GM21390 (cell line): ENCODE results near the gene RPS6KB2.
"Not testable (repeated sequence)": the region's sequence is repeated elsewhere in the genome, so short reads cannot be mapped to it uniquely, and the experiment has no call there.

Experiments used
- ATAC-seq: cut with Tn5 transposase; IDR thresholded peaks from one replicate; pipeline ENCODE4 v1.9.1; 2021; ENCODE audit not compliant: unreplicated experiment

The RPS6KB2 gene

DNA sequence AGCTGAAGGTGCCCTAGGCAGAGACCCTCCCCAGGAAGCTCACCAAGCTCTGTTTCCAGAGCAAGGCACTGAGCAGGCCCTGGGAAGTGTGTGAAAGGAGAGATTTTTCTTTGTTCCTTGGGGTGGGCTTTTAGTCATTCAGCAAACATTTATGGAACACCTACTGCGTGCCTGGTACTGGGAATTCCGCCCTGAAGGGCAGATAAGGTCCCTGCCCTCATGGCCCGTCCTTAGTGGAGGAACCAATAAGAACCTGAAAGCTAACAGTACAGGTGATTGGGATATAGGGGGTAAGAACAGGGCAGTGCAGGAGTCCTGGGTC lies 36.9 kb downstream of the RPS6KB2 start:
- ATAC-seq, result no peak

DNA sequence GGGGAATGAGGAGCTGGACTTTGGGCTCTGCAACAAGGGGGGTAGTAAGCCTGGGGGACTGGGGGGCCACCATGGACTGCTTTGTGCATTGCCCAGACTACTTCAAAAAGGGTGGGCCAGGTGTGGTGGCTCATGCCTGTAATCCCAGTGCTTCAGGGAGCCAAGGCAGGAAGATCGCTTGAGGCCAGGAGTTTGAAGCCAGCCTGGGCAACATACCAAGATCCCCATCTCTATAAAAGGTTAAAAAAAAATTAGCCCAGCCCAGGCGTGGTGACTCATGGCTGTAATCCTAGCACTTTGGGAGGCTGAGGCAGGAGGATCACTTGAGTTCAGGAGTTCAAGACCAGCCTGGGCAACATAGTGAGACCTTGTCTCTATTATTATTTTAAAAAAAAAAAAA lies 37.2 kb downstream of the RPS6KB2 start:
- ATAC-seq, result not testable (repeated sequence)

- ATAC-seq, result no peak
Observed at GRCh38 chr11:67466367-67466766, 38.1 kb downstream of the RPS6KB2 start.

DNA sequence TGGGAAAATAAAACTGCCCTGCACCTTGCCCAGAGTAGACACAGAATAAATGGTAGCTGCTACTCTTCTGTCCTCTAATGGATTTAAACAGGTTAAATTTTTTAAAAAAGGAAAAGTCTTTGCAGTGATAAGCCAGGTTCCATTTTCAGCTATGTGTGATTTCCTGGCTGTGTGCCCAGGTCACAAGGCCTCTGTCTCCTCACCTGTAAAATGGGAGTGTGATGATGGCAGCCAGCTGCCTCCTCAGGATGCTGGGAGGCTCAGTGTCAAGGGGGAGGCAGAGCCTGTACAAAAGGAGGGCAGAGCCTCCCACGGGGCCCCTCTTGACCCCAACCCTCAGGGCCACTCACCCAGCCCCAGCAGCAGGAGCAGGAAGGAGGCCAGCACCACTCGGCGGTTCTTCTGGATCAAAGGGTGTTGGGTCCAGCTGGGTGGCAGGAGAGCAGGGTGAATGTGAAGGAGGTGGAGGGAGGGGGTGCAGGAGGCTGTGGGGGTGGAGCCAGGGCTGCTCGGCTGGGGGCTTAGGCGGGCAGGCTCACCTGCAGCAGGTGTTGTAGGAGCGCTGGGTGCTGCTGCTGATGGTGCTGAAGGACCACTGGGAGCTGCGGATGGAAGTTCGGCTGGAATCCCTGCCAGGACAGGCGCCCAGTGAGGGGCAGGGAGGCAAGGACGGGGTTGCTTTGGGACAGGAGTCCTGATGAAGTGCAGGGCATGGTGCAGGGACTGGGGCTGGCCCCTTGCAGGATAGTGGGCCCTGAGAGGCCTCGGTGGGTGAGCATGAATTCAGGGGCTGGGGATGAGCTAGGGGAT lies 38.9 kb downstream of the RPS6KB2 start:
- ATAC-seq, result no peak

DNA sequence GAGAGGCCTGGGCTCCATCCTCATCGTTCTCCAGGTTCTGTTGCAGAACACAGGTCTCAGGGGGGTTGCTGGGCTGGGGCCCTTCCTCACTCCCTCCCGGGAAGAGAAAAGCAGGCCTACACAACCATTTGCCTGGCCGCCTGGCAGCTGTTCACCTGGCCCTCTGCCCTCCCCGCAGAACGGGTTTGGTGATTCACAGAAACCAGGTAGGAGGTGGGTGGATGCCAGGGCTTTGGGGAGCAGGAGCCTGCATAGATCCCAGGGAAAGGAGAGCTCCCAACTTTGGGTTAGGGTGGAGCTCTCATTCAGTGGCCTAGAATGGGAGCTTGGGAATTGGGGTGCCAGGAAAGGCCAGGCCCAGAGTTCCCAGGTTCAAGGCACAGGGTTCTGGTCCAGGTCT lies 39.8 kb downstream of the RPS6KB2 start:
- no peak for ATAC-seq

DNA sequence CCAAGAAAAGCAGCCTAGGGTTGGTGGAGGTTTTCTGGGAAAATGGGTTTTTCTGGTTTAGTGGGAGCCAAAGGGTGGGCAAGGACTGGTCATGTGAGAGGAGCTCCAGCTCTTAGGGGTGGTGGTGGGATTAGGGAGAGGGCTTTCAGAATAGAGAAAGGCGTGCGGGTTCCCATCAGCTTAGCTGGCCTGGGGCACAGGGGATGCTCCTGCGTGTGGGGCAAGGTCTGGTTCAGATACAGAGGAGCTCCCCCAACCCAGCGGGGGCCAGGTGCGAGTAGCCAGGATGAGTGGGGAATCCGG lies 40.1 kb downstream of the RPS6KB2 start:
- no peak for ATAC-seq

DNA sequence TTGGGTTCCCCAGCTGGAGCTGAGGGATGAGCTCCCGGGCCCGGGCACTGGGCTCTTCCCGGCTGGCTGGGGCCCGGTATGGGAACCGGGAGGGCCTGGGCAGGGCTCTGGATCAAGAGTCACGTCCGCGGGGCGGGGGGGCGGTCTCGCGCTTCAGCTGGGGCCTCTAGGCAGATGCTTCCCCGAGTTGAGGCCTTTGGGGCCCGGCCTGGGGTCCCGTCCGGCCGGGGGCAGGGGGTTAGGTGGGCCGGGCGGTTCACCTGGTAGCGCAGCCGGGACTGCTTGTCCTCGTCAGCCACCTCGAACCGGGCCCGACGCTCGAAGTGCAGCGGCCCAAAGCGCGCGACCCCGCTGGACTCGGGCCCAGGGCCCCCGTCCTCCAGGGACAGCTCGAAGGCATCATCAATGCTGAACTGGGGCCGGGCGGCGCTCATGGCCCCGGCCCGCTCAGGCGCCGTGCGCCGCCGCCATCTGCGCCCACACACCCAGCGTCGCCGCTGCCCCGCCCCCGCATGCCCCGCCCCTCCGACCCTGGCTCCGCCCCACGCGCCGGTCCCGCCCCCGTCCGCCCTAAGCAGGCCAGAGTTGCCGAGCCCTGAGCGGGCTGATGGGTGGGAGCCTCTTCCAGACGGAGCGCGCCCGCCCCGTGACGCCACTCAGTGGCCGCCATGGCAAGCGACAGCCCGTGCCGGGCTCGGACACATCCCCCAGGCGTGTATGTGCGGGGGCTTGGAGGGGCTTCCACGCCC lies 40.6 kb downstream of the RPS6KB2 start, which contains the start of gene TMEM134:
TSS of gene TMEM134 (minus strand) at position 493 of the 749 bp plus-strand sequence. CDS start at position 434, 59 bp downstream.
- peak; percentile 64 for ATAC-seq

- ATAC-seq, result no peak
Observed at GRCh38 chr11:67469508-67469811, 41.2 kb downstream of the RPS6KB2 start.

- no peak for ATAC-seq
Observed at GRCh38 chr11:67470337-67471002, 42.2 kb downstream of the RPS6KB2 start.

DNA sequence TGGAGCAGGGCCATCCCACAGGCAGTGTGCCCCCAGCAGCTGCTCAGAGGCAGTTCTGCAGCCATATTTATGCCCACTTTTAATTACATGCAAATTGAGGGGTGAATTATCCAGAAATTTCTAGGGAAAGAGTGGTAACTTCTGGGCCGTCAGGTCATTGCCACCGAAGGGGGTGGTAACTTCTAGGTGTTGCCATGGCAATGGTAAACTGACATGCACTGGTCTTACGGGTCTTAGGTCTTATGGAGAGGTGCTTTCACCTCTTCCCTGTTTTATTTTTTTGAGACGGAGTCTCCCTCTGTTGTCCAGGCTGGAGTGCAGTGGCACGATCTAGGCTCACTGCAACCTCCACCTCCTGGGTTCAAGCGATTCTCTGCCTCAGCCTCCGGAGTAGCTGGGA lies 44.6 kb downstream of the RPS6KB2 start:
- ATAC-seq, result no peak

GRCh38 chr11:67476692-67477091 lies 48.4 kb downstream of the RPS6KB2 start:
- ATAC-seq, result not testable (repeated sequence)

- ATAC-seq, result not testable (repeated sequence)
Observed at GRCh38 chr11:67477344-67478050, 49.2 kb downstream of the RPS6KB2 start.

GRCh38 chr11:67482275-67482826 lies 54.1 kb downstream of the RPS6KB2 start:
- ATAC-seq, result no peak

GRCh38 chr11:67482827-67483798 lies 54.8 kb downstream of the RPS6KB2 start, which contains the start of gene AIP:
AIP (plus strand) TSS chr11:67483026; CDS start chr11:67483159, 133 bp downstream.
- ATAC-seq, result peak; percentile 59

GRCh38 chr11:67483831-67484665 lies 55.8 kb downstream of the RPS6KB2 start:
- ATAC-seq, result no peak

DNA sequence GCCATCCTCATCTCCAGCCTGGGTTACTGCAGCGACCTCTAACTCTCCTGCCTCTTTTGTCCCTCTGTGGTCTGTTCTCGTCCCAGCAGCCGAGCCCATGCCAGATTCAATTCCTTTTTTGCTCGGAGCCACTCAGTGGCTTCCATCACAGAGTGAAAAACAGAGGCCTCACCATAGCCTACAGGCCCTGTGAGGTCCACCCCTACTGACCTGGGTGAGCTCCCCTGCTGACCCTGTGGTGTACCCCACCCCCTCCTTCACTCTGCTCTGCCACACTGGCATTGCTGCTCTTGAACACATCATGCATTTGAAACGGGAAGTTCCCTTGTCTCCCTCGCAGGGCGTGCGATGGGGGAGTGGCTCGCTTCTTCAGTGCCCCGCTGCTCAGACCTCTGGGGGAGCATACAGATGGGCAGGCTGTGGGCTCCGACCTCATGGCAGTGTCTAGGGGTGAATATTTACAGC lies 56.6 kb downstream of the RPS6KB2 start:
- ATAC-seq, result no peak
